HG02938 (cell line): ENCODE measurements around the gene CABP2.
"Not testable (repeated sequence)": the region's sequence is repeated elsewhere in the genome, so short reads cannot be mapped to it uniquely, and the experiment has no call there.

Source experiments
- ATAC-seq: cut with Tn5 transposase; IDR thresholded peaks from one replicate; pipeline ENCODE4 v1.9.1; 2021; ENCODE audit warnings: mild to moderate bottlenecking, moderate library complexity; ENCODE audit not compliant: unreplicated experiment

The CABP2 gene

GRCh38 chr11:67495234-67496005 is 27.8 kb downstream of the CABP2 start:
- no peak for ATAC-seq

GRCh38 chr11:67494371-67495233 is 28.6 kb downstream of the CABP2 start:
- ATAC-seq: no peak

GRCh38 chr11:67493548-67494370 is 29.5 kb downstream of the CABP2 start:
- ATAC-seq: no peak

- no peak for ATAC-seq
Observed at GRCh38 chr11:67492801-67493547, 30.3 kb downstream of the CABP2 start.

- ATAC-seq: no peak
Observed at GRCh38 chr11:67492069-67492727, 31.0 kb downstream of the CABP2 start.

- no peak for ATAC-seq
Observed at GRCh38 chr11:67491276-67492068, 31.8 kb downstream of the CABP2 start.

- ATAC-seq: no peak
Observed at GRCh38 chr11:67490727-67491065, 32.5 kb downstream of the CABP2 start.

GRCh38 chr11:67489885-67490726 is 33.1 kb downstream of the CABP2 start:
- ATAC-seq: no peak

- no peak for ATAC-seq
Observed at GRCh38 chr11:67489203-67489884, 33.9 kb downstream of the CABP2 start.

GRCh38 chr11:67486481-67487195 is 36.6 kb downstream of the CABP2 start:
- ATAC-seq: no peak

GRCh38 chr11:67485873-67486361 is 37.3 kb downstream of the CABP2 start:
- ATAC-seq: not testable (repeated sequence)

GRCh38 chr11:67484847-67485311 is 38.4 kb downstream of the CABP2 start:
- no peak for ATAC-seq

- ATAC-seq: no peak
Observed at GRCh38 chr11:67483831-67484665, 39.2 kb downstream of the CABP2 start.

- peak; percentile 63 for ATAC-seq
Observed at GRCh38 chr11:67482827-67483798, 40.1 kb downstream of the CABP2 start, which contains the start of gene AIP. TSS of gene AIP (plus strand) at chr11:67483026. CDS start at chr11:67483159, 133 bp downstream.
